Measurements from ENCODE around the gene APBB3.
"Not testable (repeated sequence)": the region's sequence is repeated elsewhere in the genome, so short reads cannot be mapped to it uniquely, and the experiment has no call there.

APBB3 gene

GRCh38 chr5:140596321-140596741, 31.9 kb upstream of the APBB3 start:
- H3K9ac ChIP-seq (ENCODE audit: low read length) = no peak overlapping the region
- H3K4me3 ChIP-seq (ENCODE audit: low read length) = no peak overlapping the region
- no peak overlapping the region for H2BK15ac ChIP-seq (replicated peaks; ENCODE audit: low read depth)
- no peak overlapping the region for H3K27ac ChIP-seq (ENCODE audit: low read depth, low read length)
- no peak overlapping the region for H4K5ac ChIP-seq (ENCODE audit: low read length)
- no peak overlapping the region for H4K8ac ChIP-seq (ENCODE audit: low read depth, low read length)
- H3K4me2 ChIP-seq (ENCODE audit: low read length) = no peak overlapping the region
- no peak overlapping the region for H2BK120ac ChIP-seq (ENCODE audit: low read depth, low read length)
- no peaks in the 10 kb centered on the region for H3K79me2 ChIP-seq (ENCODE audit: control insufficient read depth, insufficient read depth, low read length)
- no CpG with 5 or more reads among the region's 1 CpG for WGBS (ENCODE audit: extremely low coverage, insufficient coverage, low lambda C conversion rate)
- no peak overlapping the region for H3K23ac ChIP-seq (ENCODE audit: low read length)
- H2AK5ac ChIP-seq (ENCODE audit: low read length) = no peak overlapping the region
- no peaks in the 10 kb centered on the region for H3K4me1 ChIP-seq (ENCODE audit: control insufficient read depth, low read depth, low read length)
- H3K36me3 ChIP-seq (ENCODE audit: control insufficient read depth, insufficient read depth, low read length) = no peaks in the 10 kb centered on the region
- no peak overlapping the region for H3K4ac ChIP-seq (ENCODE audit: low read depth, low read length)
- H2BK5ac ChIP-seq (ENCODE audit: low read length) = no peak overlapping the region
- no peak overlapping the region for H3K18ac ChIP-seq (ENCODE audit: low read length)
- H3K56ac ChIP-seq (ENCODE audit: low read length) = no peak overlapping the region
- no peaks in the 10 kb centered on the region for H3K27me3 ChIP-seq (ENCODE audit: insufficient read depth, low read length, poor library complexity)
- H3K79me1 ChIP-seq (ENCODE audit: low read length) = no peaks in the 10 kb centered on the region
- no peak for DNase-seq

- Histone ChIP-seq H3K4ac (ENCODE audit: low read depth, low read length) (no peak overlapping the region), H3K56ac (ENCODE audit: low read length) (no peak overlapping the region), H3K18ac (ENCODE audit: low read length) (no peak overlapping the region), H2BK120ac (ENCODE audit: low read depth, low read length) (no peak overlapping the region), H3K79me1 (ENCODE audit: low read length) (no peaks in the 10 kb centered on the region), H2BK5ac (ENCODE audit: low read length) (no peak overlapping the region), H3K4me2 (ENCODE audit: low read length) (no peak overlapping the region), H3K9ac (ENCODE audit: low read length) (no peak overlapping the region), H3K27ac (ENCODE audit: low read depth, low read length) (no peak overlapping the region), H3K79me2 (ENCODE audit: control insufficient read depth, insufficient read depth, low read length) (no peaks in the 10 kb centered on the region), H2BK15ac (replicated peaks; ENCODE audit: low read depth) (no peak overlapping the region), H4K8ac (ENCODE audit: low read depth, low read length) (no peak overlapping the region), H3K36me3 (ENCODE audit: control insufficient read depth, insufficient read depth, low read length) (no peaks in the 10 kb centered on the region), H3K23ac (ENCODE audit: low read length) (no peak overlapping the region), H3K4me1 (ENCODE audit: control insufficient read depth, low read depth, low read length) (no peaks in the 10 kb centered on the region), H4K5ac (ENCODE audit: low read length) (no peak overlapping the region), H3K27me3 (ENCODE audit: insufficient read depth, low read length, poor library complexity) (no peaks in the 10 kb centered on the region), H3K4me3 (ENCODE audit: low read length) (no peak overlapping the region), H2AK5ac (ENCODE audit: low read length) (no peak overlapping the region)
- no CpG with 5 or more reads among the region's 5 CpGs for WGBS (ENCODE audit: extremely low coverage, insufficient coverage, low lambda C conversion rate)
- no peak for DNase-seq
Measured at GRCh38 chr5:140595538-140596300, 31.3 kb upstream of the APBB3 start.

GRCh38 chr5:140594169-140594568, 29.8 kb upstream of the APBB3 start:
- H3K4me3 ChIP-seq (ENCODE audit: low read length) = no peak overlapping the region
- no peak overlapping the region for H3K18ac ChIP-seq (ENCODE audit: low read length)
- H3K4me2 ChIP-seq (ENCODE audit: low read length) = no peak overlapping the region
- H3K56ac ChIP-seq (ENCODE audit: low read length) = no peak overlapping the region
- H3K4ac ChIP-seq (ENCODE audit: low read depth, low read length) = no peak overlapping the region
- H3K4me1 ChIP-seq (ENCODE audit: control insufficient read depth, low read depth, low read length) = no peaks in the 10 kb centered on the region
- no peaks in the 10 kb centered on the region for H3K79me1 ChIP-seq (ENCODE audit: low read length)
- H3K23ac ChIP-seq (ENCODE audit: low read length) = no peak overlapping the region
- no peaks in the 10 kb centered on the region for H3K36me3 ChIP-seq (ENCODE audit: control insufficient read depth, insufficient read depth, low read length)
- no peak overlapping the region for H2BK15ac ChIP-seq (replicated peaks; ENCODE audit: low read depth)
- no peak overlapping the region for H2BK120ac ChIP-seq (ENCODE audit: low read depth, low read length)
- no peak overlapping the region for H4K5ac ChIP-seq (ENCODE audit: low read length)
- H3K27me3 ChIP-seq (ENCODE audit: insufficient read depth, low read length, poor library complexity) = no peaks in the 10 kb centered on the region
- H3K9ac ChIP-seq (ENCODE audit: low read length) = no peak overlapping the region
- no peak overlapping the region for H2AK5ac ChIP-seq (ENCODE audit: low read length)
- H3K79me2 ChIP-seq (ENCODE audit: control insufficient read depth, insufficient read depth, low read length) = no peaks in the 10 kb centered on the region
- no CpG with 5 or more reads among the region's 6 CpGs for WGBS (ENCODE audit: extremely low coverage, insufficient coverage, low lambda C conversion rate)
- no peak overlapping the region for H2BK5ac ChIP-seq (ENCODE audit: low read length)
- H4K8ac ChIP-seq (ENCODE audit: low read depth, low read length) = no peak overlapping the region
- no peak overlapping the region for H3K27ac ChIP-seq (ENCODE audit: low read depth, low read length)
- DNase-seq = no peak

DNA sequence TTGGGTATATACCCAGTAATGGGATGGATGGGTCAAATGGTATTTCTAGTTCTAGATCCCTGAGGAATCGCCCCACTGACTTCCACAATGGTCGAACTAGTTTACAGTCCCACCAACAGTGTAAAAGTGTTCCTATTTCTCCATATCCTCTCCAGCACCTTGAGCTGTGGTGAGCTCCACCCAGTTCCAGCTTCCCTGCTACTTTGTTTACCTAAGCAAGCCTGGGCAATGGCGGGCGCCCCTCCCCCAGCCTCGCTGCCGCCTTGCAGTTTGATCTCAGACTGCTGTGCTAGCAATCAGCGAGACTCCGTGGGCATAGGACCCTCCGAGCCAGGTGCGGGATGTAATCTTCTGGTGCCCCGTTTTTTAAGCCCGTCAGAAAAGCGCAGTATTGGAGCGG, 28.7 kb upstream of the APBB3 start:
- not testable (repeated sequence) for H2AK5ac ChIP-seq (ENCODE audit: low read length); H3K23ac ChIP-seq (ENCODE audit: low read length); H3K9ac ChIP-seq (ENCODE audit: low read length); H3K4me1 ChIP-seq (ENCODE audit: control insufficient read depth, low read depth, low read length); H3K4me3 ChIP-seq (ENCODE audit: low read length); H2BK120ac ChIP-seq (ENCODE audit: low read depth, low read length); DNase-seq; H2BK15ac ChIP-seq (replicated peaks; ENCODE audit: low read depth); H3K27me3 ChIP-seq (ENCODE audit: insufficient read depth, low read length, poor library complexity); H4K5ac ChIP-seq (ENCODE audit: low read length); H3K79me1 ChIP-seq (ENCODE audit: low read length); H3K18ac ChIP-seq (ENCODE audit: low read length); H3K56ac ChIP-seq (ENCODE audit: low read length); H3K79me2 ChIP-seq (ENCODE audit: control insufficient read depth, insufficient read depth, low read length); H3K4ac ChIP-seq (ENCODE audit: low read depth, low read length); H3K4me2 ChIP-seq (ENCODE audit: low read length); H4K8ac ChIP-seq (ENCODE audit: low read depth, low read length); H3K36me3 ChIP-seq (ENCODE audit: control insufficient read depth, insufficient read depth, low read length); H2BK5ac ChIP-seq (ENCODE audit: low read length); H3K27ac ChIP-seq (ENCODE audit: low read depth, low read length)
- WGBS (ENCODE audit: extremely low coverage, insufficient coverage, low lambda C conversion rate) = no CpG with 5 or more reads among the region's 14 CpGs

- Histone ChIP-seq H4K5ac (ENCODE audit: low read length) (no peak overlapping the region), H2AK5ac (ENCODE audit: low read length) (no peak overlapping the region), H2BK120ac (ENCODE audit: low read depth, low read length) (no peak overlapping the region), H3K4ac (ENCODE audit: low read depth, low read length) (no peak overlapping the region), H3K9ac (ENCODE audit: low read length) (no peak overlapping the region), H3K4me1 (ENCODE audit: control insufficient read depth, low read depth, low read length) (no peaks in the 10 kb centered on the region), H2BK15ac (replicated peaks; ENCODE audit: low read depth) (no peak overlapping the region), H2BK5ac (ENCODE audit: low read length) (no peak overlapping the region), H3K56ac (ENCODE audit: low read length) (no peak overlapping the region), H3K79me2 (ENCODE audit: control insufficient read depth, insufficient read depth, low read length) (no peaks in the 10 kb centered on the region), H3K79me1 (ENCODE audit: low read length) (no peaks in the 10 kb centered on the region), H3K18ac (ENCODE audit: low read length) (no peak overlapping the region), H4K8ac (ENCODE audit: low read depth, low read length) (no peak overlapping the region), H3K27me3 (ENCODE audit: insufficient read depth, low read length, poor library complexity) (no peaks in the 10 kb centered on the region), H3K27ac (ENCODE audit: low read depth, low read length) (no peak overlapping the region), H3K36me3 (ENCODE audit: control insufficient read depth, insufficient read depth, low read length) (no peaks in the 10 kb centered on the region), H3K4me3 (ENCODE audit: low read length) (no peak overlapping the region), H3K4me2 (ENCODE audit: low read length) (no peak overlapping the region), H3K23ac (ENCODE audit: low read length) (no peak overlapping the region)
- DNase-seq = no peak
- no CpG with 5 or more reads among the region's 5 CpGs for WGBS (ENCODE audit: extremely low coverage, insufficient coverage, low lambda C conversion rate)
Measured at GRCh38 chr5:140591747-140592372, 27.5 kb upstream of the APBB3 start.

Data from mesendoderm (in vitro differentiated cells).